Measurements from ENCODE around the gene EIF4B. TPM values are rescaled to one million over a fixed set of nuclear protein-coding genes. Genes with fewer than 3 reads are reported as not detected.

Gene EIF4B
- total RNA-seq, 1 experiment from 2014 or later: 351 TPM

- H3K9me3 ChIP-seq (ENCODE audit: control insufficient read depth, insufficient read depth, low read depth, low read length): no peaks in the 10 kb centered on the region
- CTCF ChIA-PET: interaction anchor here (1.3 kb wide), 1 partner anchor 13 kb away, joined by 3 read pairs; no protein-coding TSS in a partner anchor
- DNase-seq (ENCODE audit: low read depth, low spot score) (no peak), ATAC-seq (peak; percentile 65)
- intact Hi-C loops (cut with micrococcal nuclease; ENCODE audit: unreplicated experiment) (loop anchor here (10.0 kb wide), 1 partner anchor 93 kb away; no protein-coding TSS in a partner anchor), in situ Hi-C loops (cut with HindIII; ENCODE audit: low pct_unique_long_range_greater_than_20kb, low sequenced_read_pairs) (no loop called here)
- H3K4me1 ChIP-seq (ENCODE audit: control insufficient read depth, insufficient read depth, low read length): peaks cover 13% of the 10 kb centered on the region
- H3K4me3 ChIP-seq (ENCODE audit: low read depth in 2 of 2, low read length in 2 of 2): no peak overlapping the region
- POLR2A ChIA-PET: no interaction called here
- no peaks in the 10 kb centered on the region for H3K27me3 ChIP-seq (ENCODE audit: control insufficient read depth, insufficient read depth, low read length)
- BruUV-seq (replicated peaks): no TSS peak
- H3K27ac ChIP-seq (ENCODE audit: low read length): 0 out of 2 replicates have a peak overlapping the region, but pooled peaks have one; percentile 12
- TF ChIP-seq CTCF (IDR thresholded peaks at IDR 0.05) (peak; percentile 71), POLR2AphosphoS5 (IDR thresholded peaks at IDR 0.05; ENCODE audit: low read depth, low read length) (no peak; the same call in 1 of the 2 replicates), SIN3A (IDR thresholded peaks at IDR 0.05; ENCODE audit: borderline replicate concordance, insufficient read depth, low read depth, low read length) (no peak), REST (IDR thresholded peaks at IDR 0.05; ENCODE audit: insufficient read depth in 1 of 2, low read depth in 2 of 2, low read length in 1 of 2) (no peak), TCF7L2 (IDR thresholded peaks at IDR 0.05; ENCODE audit: low read depth, low read length) (no peak)
- no peaks in the 10 kb centered on the region; the same call in 1 of the 2 replicates for H3K36me3 ChIP-seq (ENCODE audit: control insufficient read depth, insufficient read depth, low read length)
Measured at GRCh38 chr12:53061404-53062010, 55.3 kb downstream of the EIF4B start.

- Histone ChIP-seq H3K4me1 (ENCODE audit: control insufficient read depth, insufficient read depth, low read length) (peaks cover 13% of the 10 kb centered on the region), H3K27me3 (ENCODE audit: control insufficient read depth, insufficient read depth, low read length) (no peaks in the 10 kb centered on the region), H3K36me3 (ENCODE audit: control insufficient read depth, insufficient read depth, low read length) (no peaks in the 10 kb centered on the region; the same call in 1 of the 2 replicates), H3K4me3 (ENCODE audit: low read depth in 2 of 2, low read length in 2 of 2) (no peak overlapping the region), H3K9me3 (ENCODE audit: control insufficient read depth, insufficient read depth, low read depth, low read length) (no peaks in the 10 kb centered on the region), H3K27ac (ENCODE audit: low read length) (no peak overlapping the region; the same call in 1 of the 2 replicates)
- TF ChIP-seq CTCF (IDR thresholded peaks at IDR 0.05) (peak; percentile 28; the same call in 1 of the 2 replicates), SIN3A (IDR thresholded peaks at IDR 0.05; ENCODE audit: borderline replicate concordance, insufficient read depth, low read depth, low read length) (no peak)
- DNase-seq (ENCODE audit: low read depth, low spot score) (no peak), ATAC-seq (no peak)
- BruUV-seq (replicated peaks): no TSS peak
- intact Hi-C loops (cut with micrococcal nuclease; ENCODE audit: unreplicated experiment): loop anchor here (10.0 kb wide), 1 partner anchor 93 kb away; no protein-coding TSS in a partner anchor
- in situ Hi-C loops (cut with HindIII; ENCODE audit: low pct_unique_long_range_greater_than_20kb, low sequenced_read_pairs): no loop called here
- ChIA-PET POLR2A (no interaction called here), CTCF (interaction anchor here (0.5 to 1.3 kb wide), 2 partner anchors 14 to 415 kb away, joined by 3 to 5 read pairs; no protein-coding TSS in a partner anchor)
Measured at GRCh38 chr12:53062011-53062961, 56.0 kb downstream of the EIF4B start.
